Adrenal gland (tissue), 5 donors: ENCODE measurements around the gene TMEM11.

Experiments used
- CTCF ChIP-seq, 6 experiments: fragments of 450-650 bp in 4 of 6; fragments of 200-600 bp in 2 of 6; sonication (generic) in 1 of 6; IDR thresholded peaks; 1 replicate in 5 of 6; 2 replicates in 1 of 6; pipeline versions ENCODE4 v1.5.1 to v1.8.0; 2016 to 2021; ENCODE audit warnings: antibody characterized with exemption in 6 of 6, mild to moderate bottlenecking in 2 of 6, moderate library complexity in 1 of 6
- POLR2A ChIP-seq, 2 donors: fragments of 450-650 bp; IDR thresholded peaks; one replicate each; pipeline ENCODE4 v1.6.1; 2017; ENCODE audit warnings: antibody characterized with exemption in 2 of 2, mild to moderate bottlenecking in 2 of 2, moderate library complexity in 1 of 2
- donor health status: DM: no; HTN: no; CAD: no.

- TF ChIP-seq CTCF (IDR thresholded peaks at IDR 0.05) (no peak), POLR2A (IDR thresholded peaks at IDR 0.05) (no peak)
Observed at GRCh38 chr17:21214777-21215541, 998 bp upstream of the TMEM11 start.
